HT-29 (cell line): ENCODE measurements around the gene CTR9. TPM values are rescaled to one million over a fixed set of nuclear protein-coding genes. Genes with fewer than 3 reads are reported as not detected.

Source experiments
- DNase-seq: peaks from one replicate; pipeline ENCODE4 v3.0.0-alpha.2; 2015; ENCODE audit warnings: low spot score
- total RNA-seq: library from RNA; depleted of rRNA; stranded (reverse); fragments of >200 nt; shearing (Covaris generic); gene quantifications from 2 replicates; pipeline ENCODE4 v1.2.3, GENCODE V29; 2014; rRNA removed

The CTR9 gene
- total RNA-seq = 15.9 and 18.5 TPM in 2 replicates

GRCh38 chr11:10750838-10751580, at the start of gene CTR9:
CTR9 (plus strand) TSS chr11:10751246; CDS start chr11:10751413, 167 bp downstream.
- DNase-seq = peak; percentile 95

GRCh38 chr11:10701982-10702381, 49.1 kb upstream of the CTR9 start:
- DNase-seq = no peak

GRCh38 chr11:10708131-10708530, 42.9 kb upstream of the CTR9 start:
- no peak for DNase-seq

GRCh38 chr11:10709299-10710086, 41.6 kb upstream of the CTR9 start:
- DNase-seq = no peak

GRCh38 chr11:10715571-10715970, 35.5 kb upstream of the CTR9 start:
- DNase-seq = no peak

- DNase-seq = no peak
Measured at GRCh38 chr11:10716122-10716521, 34.9 kb upstream of the CTR9 start.

GRCh38 chr11:10716543-10717259, 34.3 kb upstream of the CTR9 start:
- no peak for DNase-seq

- no peak for DNase-seq
Measured at GRCh38 chr11:10719616-10720015, 31.4 kb upstream of the CTR9 start.

- DNase-seq = no peak
Measured at GRCh38 chr11:10720881-10721376, 30.1 kb upstream of the CTR9 start.

- no peak for DNase-seq
Measured at GRCh38 chr11:10722307-10722706, 28.7 kb upstream of the CTR9 start.

- DNase-seq = no peak
Measured at GRCh38 chr11:10725114-10725906, 25.7 kb upstream of the CTR9 start.

GRCh38 chr11:10725907-10726253, 25.2 kb upstream of the CTR9 start:
- DNase-seq = no peak

GRCh38 chr11:10727146-10727851, 23.7 kb upstream of the CTR9 start:
- no peak for DNase-seq

GRCh38 chr11:10728154-10728553, 22.9 kb upstream of the CTR9 start:
- DNase-seq = no peak

GRCh38 chr11:10728789-10729472, 22.1 kb upstream of the CTR9 start:
- no peak for DNase-seq

GRCh38 chr11:10730151-10730550, 20.9 kb upstream of the CTR9 start:
- DNase-seq = no peak

- DNase-seq = no peak
Measured at GRCh38 chr11:10731064-10731680, 19.9 kb upstream of the CTR9 start.

GRCh38 chr11:10735481-10736475, 15.3 kb upstream of the CTR9 start:
- peak; percentile 99 for DNase-seq
